Measurements from ENCODE around the gene AIDA. TPM values are rescaled to one million over a fixed set of nuclear protein-coding genes. Genes with fewer than 3 reads are reported as not detected.
"Not testable (repeated sequence)": the region's sequence is repeated elsewhere in the genome, so short reads cannot be mapped to it uniquely, and the experiment has no call there.

The AIDA gene
- total RNA-seq, result 10 to 100 TPM; 62.8 to 65.0 TPM

DNA sequence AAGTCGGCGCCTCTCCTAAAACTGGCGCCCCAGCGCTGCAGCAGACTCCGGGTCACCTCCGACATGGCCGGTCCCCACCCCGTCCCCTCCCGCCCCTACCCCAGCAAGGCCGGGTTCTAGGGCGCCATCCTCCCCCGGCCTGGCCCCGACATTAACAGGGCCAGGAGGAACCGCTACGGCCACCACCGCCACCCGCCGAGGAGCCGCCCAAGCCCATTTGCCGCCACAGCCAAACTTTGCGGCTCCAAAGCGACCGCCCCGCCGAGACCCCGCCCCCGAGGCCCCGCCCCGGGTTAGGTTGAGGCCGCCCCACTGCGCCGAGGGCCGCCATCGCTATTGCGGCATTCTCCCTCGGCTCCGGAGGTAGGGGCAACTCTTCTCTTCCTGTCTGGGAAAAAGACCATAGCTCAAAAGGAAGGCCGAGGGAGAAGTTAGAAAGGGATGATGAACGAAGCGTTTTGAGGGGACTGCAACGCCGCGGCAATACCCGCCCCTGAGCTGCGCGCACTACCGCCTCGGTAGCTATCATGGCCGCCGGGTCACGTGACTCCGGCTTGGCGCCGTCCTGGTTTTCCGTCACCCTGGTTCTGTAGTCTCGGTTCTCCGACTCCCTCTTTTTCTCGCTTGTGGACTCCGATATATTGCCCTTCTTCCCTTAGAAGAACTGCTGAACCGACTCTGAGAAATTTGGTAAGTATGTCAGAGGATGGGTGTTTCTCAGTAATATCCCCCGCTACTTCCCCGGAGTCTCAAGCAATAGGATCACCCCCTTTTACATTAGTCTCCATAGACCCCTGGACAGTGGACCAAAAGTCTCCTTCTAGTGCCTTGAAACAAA, at the start of gene AIDA, which contains the start of gene BROX:
TSS of gene AIDA (minus strand) at position 239 of the 838 bp plus-strand sequence. CDS start at position 65, 174 bp downstream.
TSS of gene BROX (plus strand) at position 312 of the 838 bp plus-strand sequence. CDS start 3,136 bp downstream, outside the sequence.
- peak; percentile 98 for DNase-seq
- peak; percentile 71 for ATAC-seq (ENCODE audit: low read depth)
- peak within 1 kb of the TSS; percentile 97 for H3K27ac Mint-ChIP-seq
- POLR2A ChIA-PET, result interaction anchor here (1.0 to 2.8 kb wide), 9 partner anchors 10 to 1470 kb away, joined by 3 to 40 read pairs (median 4); partner anchors contain the start of genes DEGS1 and TAF1A
- peak within 1 kb of the TSS; percentile 95 for H3K4me3 Mint-ChIP-seq
- no peaks in the 10 kb centered on the region for H3K9me3 Mint-ChIP-seq
- peaks cover 35% of the 10 kb centered on the region for H3K4me1 Mint-ChIP-seq
- no peaks in the 10 kb centered on the region for H3K27me3 Mint-ChIP-seq
- peaks cover 41% of the 10 kb centered on the region for H3K36me3 Mint-ChIP-seq

DNA sequence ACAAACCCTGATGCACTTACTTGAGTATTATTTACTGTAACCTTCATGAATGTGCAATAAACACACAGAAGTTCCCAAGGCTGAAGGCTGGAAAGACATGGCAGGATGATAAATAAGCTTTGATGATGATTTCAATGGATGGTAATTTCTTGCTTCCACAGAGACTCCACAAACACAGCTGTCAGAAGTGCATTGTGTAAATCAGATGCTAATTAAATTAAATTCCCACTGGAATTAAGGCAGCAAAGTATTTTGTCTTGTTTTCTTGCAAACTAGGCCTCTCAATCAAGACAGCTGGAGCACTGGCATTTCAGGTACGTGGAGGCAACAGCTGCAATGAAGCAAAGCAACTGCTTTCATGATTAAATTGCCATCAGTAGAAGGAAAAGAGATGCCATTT, 48.8 kb upstream of the AIDA start:
- DNase-seq (no peak), ATAC-seq (ENCODE audit: low read depth) (no peak)
- Mint-ChIP-seq H3K4me1 (peaks cover 3% of the 10 kb centered on the region), H3K27ac (no peak overlapping the region), H3K36me3 (peaks cover 2% of the 10 kb centered on the region), H3K4me3 (no peak overlapping the region), H3K27me3 (peaks cover 25% of the 10 kb centered on the region), H3K9me3 (peaks cover 13% of the 10 kb centered on the region)
- POLR2A ChIA-PET, result no interaction called here

DNA sequence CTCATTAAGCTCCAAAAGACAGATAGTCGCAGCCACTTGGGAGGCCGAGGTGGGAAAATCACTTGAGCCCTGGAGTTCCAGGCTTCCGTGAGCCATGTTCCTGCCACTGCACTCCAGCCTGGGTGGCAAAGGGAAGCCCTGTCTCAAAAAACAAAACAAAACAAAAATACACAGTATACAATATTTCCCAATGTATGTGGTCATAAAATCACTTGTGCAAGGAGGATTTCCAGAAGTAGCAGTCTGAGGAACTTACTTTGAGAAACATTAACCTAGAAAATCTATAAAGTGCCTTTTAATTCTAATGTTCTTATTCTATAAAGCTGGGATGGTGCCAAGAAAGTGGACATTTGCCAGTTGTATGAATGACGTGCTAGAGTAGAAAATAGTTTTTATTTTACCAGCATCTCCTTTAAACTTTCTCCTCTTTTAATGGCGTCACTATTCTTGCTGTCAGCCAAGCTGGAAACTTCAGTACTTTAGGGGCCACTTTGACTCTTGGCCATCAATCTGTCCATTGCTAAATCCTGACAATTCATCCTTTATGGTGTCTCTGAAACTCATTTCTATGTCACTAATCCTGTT, 47.3 kb upstream of the AIDA start:
- Mint-ChIP-seq H3K4me3 (no peak overlapping the region), H3K4me1 (no peaks in the 10 kb centered on the region), H3K9me3 (peaks cover 9% of the 10 kb centered on the region), H3K27me3 (peaks cover 34% of the 10 kb centered on the region), H3K36me3 (no peaks in the 10 kb centered on the region), H3K27ac (no peak overlapping the region)
- ATAC-seq (ENCODE audit: low read depth) (no peak), DNase-seq (no peak)
- POLR2A ChIA-PET, result no interaction called here

DNA sequence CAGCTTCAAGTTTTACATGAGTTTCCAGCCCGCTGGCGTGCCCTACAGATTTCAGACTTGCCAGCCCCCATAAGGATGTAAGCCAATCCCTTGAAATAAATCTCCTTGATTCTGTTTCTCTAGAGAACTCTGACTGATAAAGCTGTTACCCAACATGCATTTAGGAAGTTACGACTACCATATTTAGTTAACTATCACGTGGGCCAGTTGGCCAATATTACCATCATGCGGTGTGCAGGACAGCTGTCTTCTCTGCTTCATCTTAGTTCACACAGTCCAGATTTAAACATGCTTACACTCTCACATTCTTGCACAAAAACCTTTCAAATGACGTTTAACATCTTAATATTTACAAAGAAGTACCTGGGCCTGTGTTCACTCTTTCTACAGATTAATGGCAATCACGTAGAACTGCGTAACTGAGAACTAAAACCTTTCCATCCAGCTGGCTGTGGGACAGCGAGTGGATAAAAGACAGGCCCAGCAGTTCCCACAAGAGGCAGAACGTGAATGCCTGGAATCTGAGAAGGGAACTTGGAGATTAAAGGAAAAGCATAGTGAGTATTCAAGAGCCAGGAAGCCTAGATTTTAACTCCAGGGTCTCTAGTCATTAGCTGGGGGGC, 45.5 kb upstream of the AIDA start:
- POLR2A ChIA-PET, result no interaction called here
- no peaks in the 10 kb centered on the region for H3K36me3 Mint-ChIP-seq
- H3K27me3 Mint-ChIP-seq, result peaks cover 21% of the 10 kb centered on the region
- H3K27ac Mint-ChIP-seq, result no peak overlapping the region
- ATAC-seq (ENCODE audit: low read depth), result no peak
- H3K4me3 Mint-ChIP-seq, result no peak overlapping the region
- H3K9me3 Mint-ChIP-seq, result peaks cover 6% of the 10 kb centered on the region
- DNase-seq, result no peak
- H3K4me1 Mint-ChIP-seq, result no peaks in the 10 kb centered on the region

DNA sequence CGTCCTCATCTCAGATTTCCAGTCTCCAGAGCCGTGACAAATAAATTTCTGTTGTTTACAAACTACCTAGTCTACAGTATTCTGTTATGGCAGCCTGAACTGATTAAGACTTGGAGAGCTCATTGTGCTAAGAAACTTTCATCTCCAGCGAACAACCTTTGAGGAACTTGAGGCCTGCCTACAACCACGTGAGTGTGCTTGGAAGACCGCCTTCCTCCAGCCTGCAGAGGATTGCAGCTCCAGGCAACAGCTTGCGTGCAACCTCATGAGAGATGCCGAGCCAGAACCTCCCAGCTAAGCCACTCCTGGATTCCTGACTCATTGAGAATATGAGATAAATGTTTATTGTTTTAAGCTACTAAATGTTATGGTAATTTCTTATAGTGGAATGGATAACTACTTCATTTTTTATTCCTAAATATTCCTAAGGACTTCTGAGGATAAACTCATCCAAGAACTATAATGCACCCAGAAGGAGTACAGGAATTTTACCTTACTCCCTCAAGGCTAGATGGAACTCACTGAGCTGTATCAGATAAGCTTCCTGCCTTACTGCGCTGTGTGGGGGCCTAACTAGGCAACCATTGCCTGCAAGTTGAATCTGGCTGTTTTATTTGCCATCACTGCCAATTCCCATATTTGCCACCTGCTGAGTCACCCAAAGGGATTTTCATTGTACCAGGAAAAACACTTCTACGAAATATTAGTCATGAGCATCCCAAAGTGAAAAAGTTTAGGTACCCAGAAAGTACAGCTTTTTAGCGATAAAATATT, 42.3 kb upstream of the AIDA start:
- DNase-seq (no peak), ATAC-seq (ENCODE audit: low read depth) (no peak)
- Mint-ChIP-seq H3K36me3 (no peaks in the 10 kb centered on the region), H3K27me3 (peaks cover 18% of the 10 kb centered on the region), H3K4me1 (no peaks in the 10 kb centered on the region), H3K4me3 (no peak overlapping the region), H3K27ac (no peak overlapping the region), H3K9me3 (peaks cover 2% of the 10 kb centered on the region)
- POLR2A ChIA-PET, result no interaction called here

DNA sequence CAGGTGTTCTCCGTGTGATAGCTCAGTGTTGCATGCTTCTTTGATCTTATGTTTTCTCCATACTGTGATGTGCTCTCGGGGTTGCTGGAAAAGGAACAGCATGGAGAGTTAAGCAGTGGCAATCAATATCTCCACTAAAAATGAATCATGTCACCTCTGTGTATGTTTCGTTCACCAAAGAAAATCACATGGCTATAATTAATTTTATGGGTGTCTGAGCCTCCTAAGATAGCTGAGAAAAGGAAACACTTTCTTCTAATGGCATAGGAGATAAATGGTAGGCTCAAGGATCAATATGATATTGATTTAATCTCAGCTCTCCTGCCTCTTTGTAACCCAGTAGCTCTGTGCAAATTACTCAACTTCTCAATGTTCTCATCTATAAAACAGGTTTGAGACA, 39.0 kb upstream of the AIDA start:
- no peaks in the 10 kb centered on the region for H3K4me1 Mint-ChIP-seq
- H3K36me3 Mint-ChIP-seq, result no peaks in the 10 kb centered on the region
- no peak overlapping the region for H3K4me3 Mint-ChIP-seq
- peaks cover 12% of the 10 kb centered on the region for H3K27me3 Mint-ChIP-seq
- DNase-seq (no peak), ATAC-seq (ENCODE audit: low read depth) (no peak)
- no peak overlapping the region for H3K27ac Mint-ChIP-seq
- H3K9me3 Mint-ChIP-seq, result peaks cover 2% of the 10 kb centered on the region
- POLR2A ChIA-PET, result no interaction called here

DNA sequence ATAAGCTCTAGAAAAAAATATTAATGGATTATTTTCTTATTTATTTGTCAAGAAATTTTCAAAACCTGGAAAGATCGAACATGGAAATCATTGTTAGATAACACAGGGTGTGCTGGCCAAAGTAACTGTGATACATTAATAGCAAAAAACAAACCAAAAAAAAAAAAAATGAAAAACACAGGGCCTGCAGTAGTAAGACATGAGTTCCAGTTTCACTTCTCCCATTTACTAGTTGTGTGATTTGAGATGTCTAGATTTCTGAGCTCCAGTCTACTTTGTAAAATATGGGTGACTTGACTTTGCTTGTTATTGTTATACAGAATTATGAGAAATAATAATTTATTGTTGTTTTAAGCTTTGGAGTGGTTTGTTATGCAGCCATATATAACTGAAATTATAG, 38.4 kb upstream of the AIDA start:
- Mint-ChIP-seq H3K27ac (no peak overlapping the region), H3K9me3 (no peaks in the 10 kb centered on the region), H3K27me3 (peaks cover 8% of the 10 kb centered on the region), H3K4me3 (no peak overlapping the region), H3K36me3 (no peaks in the 10 kb centered on the region), H3K4me1 (no peaks in the 10 kb centered on the region)
- no peak for DNase-seq
- POLR2A ChIA-PET, result no interaction called here
- ATAC-seq (ENCODE audit: low read depth), result no peak

GRCh38 chr1:222749927-222750326, 37.6 kb upstream of the AIDA start:
- H3K27me3 Mint-ChIP-seq, result peaks cover 2% of the 10 kb centered on the region
- no peak overlapping the region for H3K4me3 Mint-ChIP-seq
- no peak for DNase-seq
- H3K4me1 Mint-ChIP-seq, result no peaks in the 10 kb centered on the region
- no peaks in the 10 kb centered on the region for H3K36me3 Mint-ChIP-seq
- H3K27ac Mint-ChIP-seq, result no peak overlapping the region
- POLR2A ChIA-PET, result no interaction called here
- no peaks in the 10 kb centered on the region for H3K9me3 Mint-ChIP-seq
- ATAC-seq (ENCODE audit: low read depth), result no peak

DNA sequence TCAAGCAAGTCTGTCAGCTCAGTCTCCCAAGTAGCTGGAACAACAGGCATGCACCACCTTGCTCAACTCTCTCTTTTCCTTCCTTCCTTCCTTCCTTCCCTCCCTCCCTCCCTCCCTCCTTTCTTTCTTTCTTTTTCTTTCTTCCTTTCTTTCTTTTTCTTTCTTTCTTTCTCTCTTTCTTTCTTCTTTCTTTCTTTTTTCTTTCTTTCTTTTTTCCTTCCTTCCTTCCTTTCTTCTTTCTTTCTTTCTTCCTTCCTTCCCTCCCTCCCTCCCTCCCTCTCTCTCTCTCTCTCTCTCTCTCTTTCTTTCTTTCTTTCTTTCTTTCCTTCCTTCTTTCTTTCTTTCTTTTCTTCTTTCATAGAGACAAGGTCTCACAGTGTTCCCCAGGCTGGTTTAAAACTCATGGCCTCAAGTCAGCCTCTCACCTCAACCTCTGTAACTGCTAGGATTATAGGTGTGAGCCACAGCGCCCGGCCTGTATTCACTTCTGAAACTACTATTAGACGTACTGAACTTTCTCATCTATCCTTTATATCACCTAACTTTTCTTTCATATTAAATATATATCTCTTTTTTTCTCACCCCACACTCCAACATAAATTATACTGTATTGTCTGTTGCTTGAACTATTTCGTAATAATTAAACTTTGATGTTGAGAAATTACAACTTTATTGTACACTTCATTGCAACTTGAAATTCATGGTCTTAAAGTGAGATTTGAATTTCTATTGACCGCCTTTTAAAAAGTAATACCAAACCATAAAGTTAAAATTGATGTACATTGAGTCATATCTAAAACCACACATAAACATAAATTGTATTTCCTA, 29.6 kb upstream of the AIDA start:
- H3K36me3 Mint-ChIP-seq; H3K4me1 Mint-ChIP-seq; H3K27me3 Mint-ChIP-seq; DNase-seq; H3K9me3 Mint-ChIP-seq; ATAC-seq (ENCODE audit: low read depth); H3K4me3 Mint-ChIP-seq; H3K27ac Mint-ChIP-seq: not testable (repeated sequence)
- POLR2A ChIA-PET, result interaction anchor here (0.6 kb wide), 1 partner anchor 28 kb away, joined by 4 read pairs; no protein-coding TSS in a partner anchor

GRCh38 chr1:222739929-222740328, 27.6 kb upstream of the AIDA start:
- H3K27ac Mint-ChIP-seq, result no peak overlapping the region
- no peaks in the 10 kb centered on the region for H3K4me1 Mint-ChIP-seq
- no peaks in the 10 kb centered on the region for H3K27me3 Mint-ChIP-seq
- H3K9me3 Mint-ChIP-seq, result no peaks in the 10 kb centered on the region
- no peaks in the 10 kb centered on the region for H3K36me3 Mint-ChIP-seq
- DNase-seq (no peak), ATAC-seq (ENCODE audit: low read depth) (no peak)
- no peak overlapping the region for H3K4me3 Mint-ChIP-seq
- POLR2A ChIA-PET, result no interaction called here

- Mint-ChIP-seq H3K36me3 (peaks cover 2% of the 10 kb centered on the region), H3K4me3 (no peak overlapping the region), H3K9me3 (no peaks in the 10 kb centered on the region), H3K4me1 (no peaks in the 10 kb centered on the region), H3K27ac (no peak overlapping the region), H3K27me3 (no peaks in the 10 kb centered on the region)
- ATAC-seq (ENCODE audit: low read depth) (no peak), DNase-seq (no peak)
- POLR2A ChIA-PET, result no interaction called here
These were observed 27.2 kb upstream of the AIDA start for GRCh38 chr1:222739465-222739864.

DNA sequence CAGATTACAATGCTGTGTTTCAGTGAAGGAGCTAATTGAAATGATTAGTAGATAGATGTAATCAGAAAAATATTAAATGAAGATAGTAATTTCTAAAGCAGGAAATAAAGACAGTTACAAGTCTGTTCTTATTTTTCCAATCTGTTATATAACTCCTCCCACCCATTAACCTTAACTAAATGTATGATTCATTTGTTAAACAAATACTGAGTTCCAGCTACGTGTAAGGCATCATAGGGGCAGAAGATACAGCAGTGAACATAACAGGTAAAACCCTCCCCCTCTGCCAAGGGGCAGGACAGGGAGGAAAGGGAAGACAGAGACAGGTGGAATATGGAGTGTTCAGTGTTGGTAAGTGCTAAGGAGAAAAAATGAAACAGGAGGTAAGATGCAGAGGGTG, 24.7 kb upstream of the AIDA start, which contains the start of gene FAM177B:
TSS of gene FAM177B (plus strand) at position 231 of the 400 bp plus-strand sequence. CDS start 9,344 bp downstream, outside the sequence.
- H3K27ac Mint-ChIP-seq, result no peak within 1 kb of the TSS

More for the DNA sequence above, 24.7 kb upstream of the AIDA start, which contains the start of gene FAM177B:
- DNase-seq (no peak), ATAC-seq (ENCODE audit: low read depth) (no peak)
- H3K27me3 Mint-ChIP-seq, result no peaks in the 10 kb centered on the region
- H3K4me1 Mint-ChIP-seq, result peaks cover 8% of the 10 kb centered on the region
- H3K9me3 Mint-ChIP-seq, result no peaks in the 10 kb centered on the region
- peaks cover 12% of the 10 kb centered on the region for H3K36me3 Mint-ChIP-seq
- POLR2A ChIA-PET, result no interaction called here
- no peak within 1 kb of the TSS for H3K4me3 Mint-ChIP-seq
